Measurements from ENCODE around the gene DUOXA1. TPM values are rescaled to one million over a fixed set of nuclear protein-coding genes. Genes with fewer than 3 reads are reported as not detected.

DUOXA1 gene
- total RNA-seq, 6 experiments from 2014 or later = 0.09 to 0.31 (median 0.16) TPM; not detected in 3

DNA sequence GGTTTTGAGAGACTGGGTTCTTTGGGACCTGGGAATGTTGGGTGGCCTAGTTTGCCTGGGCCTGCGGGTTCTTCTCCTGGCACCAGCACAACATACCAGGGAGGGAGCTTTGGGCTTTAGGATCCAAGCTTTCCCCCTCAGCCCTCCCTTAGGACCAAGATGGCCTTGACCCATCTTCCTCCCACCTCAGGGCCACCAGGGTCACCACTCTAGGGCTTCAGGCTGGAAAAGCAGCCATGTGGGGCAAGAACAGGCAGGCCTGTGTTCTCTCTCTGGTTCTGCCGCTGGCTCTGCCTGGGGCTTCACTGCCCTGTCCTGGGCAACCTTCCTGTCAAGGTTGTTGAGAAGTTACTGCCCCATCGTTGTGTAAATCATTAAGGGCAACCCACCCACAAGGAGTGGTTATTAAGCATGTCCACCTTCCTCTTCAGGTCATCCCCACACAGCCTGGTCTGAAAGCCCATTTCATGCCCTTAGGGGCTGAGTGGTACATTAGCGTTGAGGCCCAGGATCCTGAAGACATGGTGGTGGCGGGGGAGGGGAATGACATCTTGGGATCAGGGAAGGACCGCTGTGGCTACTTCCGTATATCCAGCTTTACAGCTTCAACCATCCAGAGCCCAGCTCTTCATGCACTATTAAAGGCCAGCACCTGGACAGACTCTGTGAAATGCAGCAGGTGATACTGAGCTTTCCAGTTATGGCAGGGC lies 767 bp upstream of the DUOXA1 start:
- peaks cover 46% of the 10 kb centered on the region for H3K27me3 Mint-ChIP-seq (ENCODE audit: insufficient read depth)
- DNase-seq = no peak
- H3K4me1 Mint-ChIP-seq (ENCODE audit: low read depth) = no peaks in the 10 kb centered on the region
- H3K36me3 Mint-ChIP-seq (ENCODE audit: low read depth) = no peaks in the 10 kb centered on the region
- TF ChIP-seq, protein P1, sequence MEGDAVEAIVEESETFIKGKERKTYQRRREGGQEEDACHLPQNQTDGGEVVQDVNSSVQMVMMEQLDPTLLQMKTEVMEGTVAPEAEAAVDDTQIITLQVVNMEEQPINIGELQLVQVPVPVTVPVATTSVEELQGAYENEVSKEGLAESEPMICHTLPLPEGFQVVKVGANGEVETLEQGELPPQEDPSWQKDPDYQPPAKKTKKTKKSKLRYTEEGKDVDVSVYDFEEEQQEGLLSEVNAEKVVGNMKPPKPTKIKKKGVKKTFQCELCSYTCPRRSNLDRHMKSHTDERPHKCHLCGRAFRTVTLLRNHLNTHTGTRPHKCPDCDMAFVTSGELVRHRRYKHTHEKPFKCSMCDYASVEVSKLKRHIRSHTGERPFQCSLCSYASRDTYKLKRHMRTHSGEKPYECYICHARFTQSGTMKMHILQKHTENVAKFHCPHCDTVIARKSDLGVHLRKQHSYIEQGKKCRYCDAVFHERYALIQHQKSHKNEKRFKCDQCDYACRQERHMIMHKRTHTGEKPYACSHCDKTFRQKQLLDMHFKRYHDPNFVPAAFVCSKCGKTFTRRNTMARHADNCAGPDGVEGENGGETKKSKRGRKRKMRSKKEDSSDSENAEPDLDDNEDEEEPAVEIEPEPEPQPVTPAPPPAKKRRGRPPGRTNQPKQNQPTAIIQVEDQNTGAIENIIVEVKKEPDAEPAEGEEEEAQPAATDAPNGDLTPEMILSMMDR (IDR thresholded peaks at IDR 0.05) = no peak
- no peak overlapping the region for H3K4me3 Mint-ChIP-seq
- no peak overlapping the region for H3K27ac Mint-ChIP-seq
- H3K9me3 Mint-ChIP-seq = no peaks in the 10 kb centered on the region

DNA sequence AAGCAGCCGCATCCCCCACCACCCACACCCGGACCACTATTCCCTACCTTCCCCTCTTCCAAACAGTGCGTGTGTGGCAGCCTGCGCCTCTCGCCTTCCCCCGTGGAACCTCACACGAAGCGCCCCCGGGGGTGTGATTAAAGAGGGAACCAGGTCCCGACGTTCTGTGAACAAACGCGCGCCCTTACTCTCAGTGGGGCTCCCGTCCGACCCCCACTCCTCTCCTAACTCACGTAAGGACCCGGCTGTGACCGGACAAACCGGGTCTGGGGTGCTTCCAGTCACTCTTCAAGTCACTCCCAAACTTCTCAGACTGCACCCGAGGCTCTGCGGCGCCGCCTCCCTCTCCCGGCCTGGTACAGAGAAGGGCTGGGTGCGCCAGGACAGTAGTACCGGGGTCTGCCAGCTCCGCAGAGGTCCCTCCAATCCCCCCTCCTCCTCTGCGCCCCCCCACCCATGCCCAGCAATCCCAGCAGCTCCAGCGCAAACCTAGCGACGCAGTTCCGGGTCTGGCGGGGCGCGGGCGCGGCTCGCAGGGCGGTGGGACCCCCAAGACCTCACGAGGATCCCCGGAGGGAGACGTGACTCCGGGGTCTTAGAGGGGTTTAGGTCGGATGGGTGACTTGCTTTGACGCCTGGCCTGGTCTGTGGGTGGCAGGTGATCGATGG lies 574 bp downstream of the DUOXA1 start:
- Mint-ChIP-seq H3K36me3 (ENCODE audit: low read depth) (no peaks in the 10 kb centered on the region), H3K4me3 (no peak overlapping the region), H3K27me3 (ENCODE audit: insufficient read depth) (peaks cover 49% of the 10 kb centered on the region), H3K9me3 (no peaks in the 10 kb centered on the region), H3K4me1 (ENCODE audit: low read depth) (no peaks in the 10 kb centered on the region), H3K27ac (no peak overlapping the region)
- no peak for DNase-seq
- TF ChIP-seq, protein P1 (IDR thresholded peaks at IDR 0.05) = no peak

DNA sequence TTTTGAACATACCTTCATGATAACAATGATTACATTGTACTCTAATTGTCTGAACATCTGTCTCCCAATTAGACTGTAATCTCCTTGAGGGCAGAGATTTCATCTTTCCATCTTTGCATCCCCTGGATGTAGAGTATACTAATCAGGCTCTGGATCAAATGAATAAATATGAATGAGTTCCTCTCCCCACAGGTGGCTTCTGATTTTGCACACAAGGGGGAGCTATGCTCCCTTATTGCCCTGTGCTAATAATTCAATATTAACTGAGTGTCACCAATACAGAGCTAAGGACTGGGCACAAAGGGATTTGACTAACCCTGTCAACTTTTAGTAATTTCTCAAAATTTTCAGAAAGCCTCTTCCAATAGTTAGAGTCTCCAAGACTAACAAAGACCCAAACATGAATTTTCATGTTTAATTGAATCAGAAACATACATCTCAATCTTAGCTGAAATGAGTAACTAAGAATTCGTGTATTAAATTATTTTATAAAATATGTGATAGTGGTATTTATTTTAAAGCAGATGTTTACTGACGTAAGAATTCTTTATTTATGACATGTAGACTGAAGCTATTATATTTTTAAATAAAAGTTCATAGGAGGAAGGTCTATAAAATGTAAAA lies 3.0 kb downstream of the DUOXA1 start:
- H3K27ac Mint-ChIP-seq = no peak overlapping the region
- H3K4me3 Mint-ChIP-seq = no peak overlapping the region
- H3K4me1 Mint-ChIP-seq (ENCODE audit: low read depth) = peaks cover 8% of the 10 kb centered on the region
- H3K9me3 Mint-ChIP-seq = no peaks in the 10 kb centered on the region
- TF ChIP-seq, protein P1 (IDR thresholded peaks at IDR 0.05) = peak; percentile 86
- DNase-seq = peak; percentile 43
- H3K36me3 Mint-ChIP-seq (ENCODE audit: low read depth) = no peaks in the 10 kb centered on the region
- peaks cover 35% of the 10 kb centered on the region for H3K27me3 Mint-ChIP-seq (ENCODE audit: insufficient read depth)

DNA sequence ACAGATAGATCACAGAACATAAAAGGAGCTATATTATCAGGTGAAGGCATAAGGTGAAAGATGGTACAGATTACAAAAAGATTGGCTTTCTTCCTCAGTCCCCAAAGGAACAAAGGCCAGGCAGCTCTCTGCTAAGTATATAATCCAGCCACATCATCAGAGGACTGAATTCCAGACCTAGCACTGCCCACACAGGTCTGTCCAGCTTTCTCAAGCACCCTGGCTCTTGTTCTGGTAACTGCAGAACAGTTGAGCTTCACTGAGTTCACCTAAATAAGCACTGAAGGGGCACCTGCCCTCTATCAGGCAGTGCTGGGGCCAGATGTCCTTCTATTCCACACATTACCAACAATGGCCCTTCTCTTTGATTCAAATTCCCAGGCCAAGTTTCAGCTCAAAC lies 6.3 kb downstream of the DUOXA1 start:
- peaks cover 19% of the 10 kb centered on the region for H3K27me3 Mint-ChIP-seq (ENCODE audit: insufficient read depth)
- no peak for DNase-seq
- H3K9me3 Mint-ChIP-seq = no peaks in the 10 kb centered on the region
- no peak overlapping the region for H3K4me3 Mint-ChIP-seq
- H3K36me3 Mint-ChIP-seq (ENCODE audit: low read depth) = no peaks in the 10 kb centered on the region
- no peak overlapping the region for H3K27ac Mint-ChIP-seq
- peaks cover 17% of the 10 kb centered on the region for H3K4me1 Mint-ChIP-seq (ENCODE audit: low read depth)
- TF ChIP-seq, protein P1 (IDR thresholded peaks at IDR 0.05) = no peak

DNA sequence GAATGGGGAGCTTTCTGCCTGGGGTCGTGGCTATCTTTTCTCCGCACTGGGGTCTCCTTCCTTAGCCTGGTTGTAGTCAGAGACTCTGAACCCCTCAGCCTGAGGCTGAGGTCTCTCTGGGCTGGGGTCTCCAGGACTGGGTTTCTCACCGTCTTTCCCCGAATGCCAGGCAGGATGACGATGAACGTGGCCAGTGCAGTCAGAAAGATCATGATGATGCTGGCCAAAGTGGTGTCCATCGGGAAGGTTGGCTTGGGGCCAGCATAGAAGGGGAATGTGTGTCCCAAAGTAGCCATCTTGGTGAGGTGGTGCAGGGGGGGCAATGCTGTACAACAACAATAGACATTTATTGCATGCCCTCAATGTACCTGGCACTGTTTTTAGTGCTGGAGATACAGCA lies 7.0 kb downstream of the DUOXA1 start:
- no peak overlapping the region for H3K27ac Mint-ChIP-seq
- no peak for DNase-seq
- no peaks in the 10 kb centered on the region for H3K36me3 Mint-ChIP-seq (ENCODE audit: low read depth)
- peaks cover 17% of the 10 kb centered on the region for H3K27me3 Mint-ChIP-seq (ENCODE audit: insufficient read depth)
- no peaks in the 10 kb centered on the region for H3K9me3 Mint-ChIP-seq
- H3K4me3 Mint-ChIP-seq = no peak overlapping the region
- H3K4me1 Mint-ChIP-seq (ENCODE audit: low read depth) = peaks cover 24% of the 10 kb centered on the region
- TF ChIP-seq, protein P1 (IDR thresholded peaks at IDR 0.05) = no peak
